ENCODE results near the gene C1QA. TPM values are rescaled to one million over a fixed set of nuclear protein-coding genes. Genes with fewer than 3 reads are reported as not detected.
A peak's percentile ranks its signal among the peaks of the same experiment; 100 is the strongest.

The C1QA gene, protein sequence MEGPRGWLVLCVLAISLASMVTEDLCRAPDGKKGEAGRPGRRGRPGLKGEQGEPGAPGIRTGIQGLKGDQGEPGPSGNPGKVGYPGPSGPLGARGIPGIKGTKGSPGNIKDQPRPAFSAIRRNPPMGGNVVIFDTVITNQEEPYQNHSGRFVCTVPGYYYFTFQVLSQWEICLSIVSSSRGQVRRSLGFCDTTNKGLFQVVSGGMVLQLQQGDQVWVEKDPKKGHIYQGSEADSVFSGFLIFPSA
- 100 to 1,000 TPM in 2 of 3 donors, 10 to 100 TPM in 1; 55.7 to 355 (median 104) TPM for total RNA-seq

DNA sequence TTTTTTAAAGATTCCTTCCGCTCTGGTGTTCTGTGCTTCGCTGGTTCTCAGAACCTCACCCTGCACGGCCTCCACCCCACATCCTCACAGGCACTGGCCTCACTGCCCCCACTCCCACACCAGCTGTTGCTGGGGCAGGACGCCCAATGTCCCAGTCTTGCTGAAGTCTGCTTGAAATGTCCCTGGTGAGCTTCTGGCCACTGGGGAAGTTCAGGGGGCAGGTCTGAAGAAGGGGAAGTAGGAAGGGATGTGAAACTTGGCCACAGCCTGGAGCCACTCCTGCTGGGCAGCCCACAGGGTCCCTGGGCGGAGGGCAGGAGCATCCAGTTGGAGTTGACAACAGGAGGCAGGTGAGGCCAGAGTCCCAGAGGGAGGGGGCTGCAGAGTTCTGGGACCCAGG, at the start of gene C1QA:
Gene C1QA, plus strand, starts transcription at position 276 of the 400 bp plus-strand sequence. CDS start 989 bp downstream, outside the sequence.
- TF ChIP-seq POLR2AphosphoS5 (IDR thresholded peaks at IDR 0.05) (peak in 2 of 3 donors; percentile 21 to 31), POLR2A (IDR thresholded peaks at IDR 0.05) (no peak)
- H3K27me3 ChIP-seq: no peaks in the 10 kb centered on the region
- peak within 1 kb of the TSS; percentile 20 to 47 (median 25) for H3K4me3 ChIP-seq
- H3K4me1 ChIP-seq: no peaks in the 10 kb centered on the region
- H3K36me3 ChIP-seq: no peaks in the 10 kb centered on the region
- intact Hi-C loops (cut with DNase I; ENCODE audit: low total_unique reads): no loop called here
- no peaks in the 10 kb centered on the region for H3K9me3 ChIP-seq
- DNase-seq (ENCODE audit: low spot score in 2 of 2): peak in 1 of 2 donors; percentile 23
- no peak within 1 kb of the TSS for H3K27ac ChIP-seq

DNA sequence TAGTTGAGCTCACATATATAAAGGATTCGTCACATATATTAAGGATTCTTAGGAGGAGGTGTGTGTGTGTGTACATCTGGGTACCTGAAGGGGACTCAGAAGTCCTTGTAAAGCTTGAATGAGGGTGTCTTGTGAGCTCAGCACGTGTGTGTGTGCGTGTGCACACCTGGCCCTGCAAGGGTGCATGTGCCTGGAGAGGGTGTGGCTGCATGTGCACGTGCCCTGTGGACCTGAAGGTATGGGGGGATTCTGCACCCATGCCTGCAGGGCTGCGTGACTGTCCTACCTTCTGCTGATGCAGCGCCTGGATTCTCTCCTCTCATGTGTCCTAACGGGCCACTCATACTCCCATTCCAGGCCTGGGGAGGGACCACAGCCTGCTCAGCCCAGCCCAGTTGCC, 49.2 kb upstream of the C1QA start:
- peaks cover 0 to 33% of the 10 kb centered on the region in 2 donors for H3K27me3 ChIP-seq
- no peaks in the 10 kb centered on the region for H3K36me3 ChIP-seq
- H3K4me3 ChIP-seq: no peak overlapping the region
- intact Hi-C loops (cut with DNase I; ENCODE audit: low total_unique reads): no loop called here
- H3K4me1 ChIP-seq: no peaks in the 10 kb centered on the region
- no peaks in the 10 kb centered on the region for H3K9me3 ChIP-seq
- no peak for DNase-seq (ENCODE audit: low spot score in 2 of 2)
- TF ChIP-seq POLR2A (IDR thresholded peaks at IDR 0.05): no peak
- no peak for TF ChIP-seq POLR2AphosphoS5 (IDR thresholded peaks at IDR 0.05)
- TF ChIP-seq, protein P1, sequence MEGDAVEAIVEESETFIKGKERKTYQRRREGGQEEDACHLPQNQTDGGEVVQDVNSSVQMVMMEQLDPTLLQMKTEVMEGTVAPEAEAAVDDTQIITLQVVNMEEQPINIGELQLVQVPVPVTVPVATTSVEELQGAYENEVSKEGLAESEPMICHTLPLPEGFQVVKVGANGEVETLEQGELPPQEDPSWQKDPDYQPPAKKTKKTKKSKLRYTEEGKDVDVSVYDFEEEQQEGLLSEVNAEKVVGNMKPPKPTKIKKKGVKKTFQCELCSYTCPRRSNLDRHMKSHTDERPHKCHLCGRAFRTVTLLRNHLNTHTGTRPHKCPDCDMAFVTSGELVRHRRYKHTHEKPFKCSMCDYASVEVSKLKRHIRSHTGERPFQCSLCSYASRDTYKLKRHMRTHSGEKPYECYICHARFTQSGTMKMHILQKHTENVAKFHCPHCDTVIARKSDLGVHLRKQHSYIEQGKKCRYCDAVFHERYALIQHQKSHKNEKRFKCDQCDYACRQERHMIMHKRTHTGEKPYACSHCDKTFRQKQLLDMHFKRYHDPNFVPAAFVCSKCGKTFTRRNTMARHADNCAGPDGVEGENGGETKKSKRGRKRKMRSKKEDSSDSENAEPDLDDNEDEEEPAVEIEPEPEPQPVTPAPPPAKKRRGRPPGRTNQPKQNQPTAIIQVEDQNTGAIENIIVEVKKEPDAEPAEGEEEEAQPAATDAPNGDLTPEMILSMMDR (IDR thresholded peaks at IDR 0.05): no peak
- no peak overlapping the region for H3K27ac ChIP-seq

DNA sequence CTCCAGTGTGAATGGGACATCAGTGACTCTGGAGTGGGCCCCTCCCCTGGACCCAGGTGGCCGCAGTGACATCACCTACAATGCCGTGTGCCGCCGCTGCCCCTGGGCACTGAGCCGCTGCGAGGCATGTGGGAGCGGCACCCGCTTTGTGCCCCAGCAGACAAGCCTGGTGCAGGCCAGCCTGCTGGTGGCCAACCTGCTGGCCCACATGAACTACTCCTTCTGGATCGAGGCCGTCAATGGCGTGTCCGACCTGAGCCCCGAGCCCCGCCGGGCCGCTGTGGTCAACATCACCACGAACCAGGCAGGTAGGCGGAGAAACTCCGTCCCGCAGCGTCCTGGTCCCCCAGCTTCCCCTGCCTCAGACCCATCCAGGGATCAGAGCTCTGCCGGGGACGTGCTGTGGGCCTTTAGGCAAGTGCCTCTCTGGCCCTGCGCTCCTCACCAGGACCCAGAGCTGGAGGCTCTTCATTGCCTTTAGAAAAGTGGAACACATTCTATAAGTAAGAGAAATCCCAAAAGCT, 47.5 kb upstream of the C1QA start:
- TF ChIP-seq POLR2AphosphoS5 (IDR thresholded peaks at IDR 0.05): no peak
- TF ChIP-seq, protein P1 (IDR thresholded peaks at IDR 0.05): no peak
- TF ChIP-seq POLR2A (IDR thresholded peaks at IDR 0.05): no peak
- Histone ChIP-seq H3K36me3 (no peaks in the 10 kb centered on the region), H3K9me3 (no peaks in the 10 kb centered on the region), H3K27me3 (peaks cover 0 to 49% of the 10 kb centered on the region in 2 donors), H3K4me3 (no peak overlapping the region), H3K4me1 (no peaks in the 10 kb centered on the region), H3K27ac (no peak overlapping the region)
- no peak for DNase-seq (ENCODE audit: low spot score in 2 of 2)
- intact Hi-C loops (cut with DNase I; ENCODE audit: low total_unique reads): no loop called here

DNA sequence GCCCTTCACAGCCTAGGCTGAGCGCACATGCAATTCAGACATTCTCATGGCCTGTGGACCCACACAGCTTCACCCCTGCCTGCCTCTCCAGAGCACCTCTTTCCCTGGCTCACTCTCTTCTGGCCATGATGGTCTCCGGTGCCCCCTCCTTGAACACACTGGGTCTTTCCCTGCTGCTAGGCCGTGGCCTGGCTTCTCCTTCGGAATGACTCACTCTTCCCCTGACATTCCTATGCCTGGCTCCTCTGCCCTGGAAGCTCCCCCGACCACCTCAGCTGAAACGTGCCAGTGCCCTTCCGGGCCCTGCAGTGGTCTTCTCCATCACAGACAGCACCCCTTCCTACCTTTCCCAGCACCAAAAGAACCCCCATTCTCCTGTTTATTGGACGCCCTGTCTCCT, 44.9 kb upstream of the C1QA start:
- Histone ChIP-seq H3K27ac (no peak overlapping the region), H3K27me3 (peaks cover 0 to 52% of the 10 kb centered on the region in 2 donors), H3K9me3 (no peaks in the 10 kb centered on the region), H3K4me3 (no peak overlapping the region), H3K4me1 (no peaks in the 10 kb centered on the region), H3K36me3 (no peaks in the 10 kb centered on the region)
- intact Hi-C loops (cut with DNase I; ENCODE audit: low total_unique reads): no loop called here
- no peak for TF ChIP-seq POLR2AphosphoS5 (IDR thresholded peaks at IDR 0.05)
- TF ChIP-seq POLR2A (IDR thresholded peaks at IDR 0.05): no peak
- TF ChIP-seq, protein P1 (IDR thresholded peaks at IDR 0.05): no peak
- DNase-seq (ENCODE audit: low spot score in 2 of 2): no peak

DNA sequence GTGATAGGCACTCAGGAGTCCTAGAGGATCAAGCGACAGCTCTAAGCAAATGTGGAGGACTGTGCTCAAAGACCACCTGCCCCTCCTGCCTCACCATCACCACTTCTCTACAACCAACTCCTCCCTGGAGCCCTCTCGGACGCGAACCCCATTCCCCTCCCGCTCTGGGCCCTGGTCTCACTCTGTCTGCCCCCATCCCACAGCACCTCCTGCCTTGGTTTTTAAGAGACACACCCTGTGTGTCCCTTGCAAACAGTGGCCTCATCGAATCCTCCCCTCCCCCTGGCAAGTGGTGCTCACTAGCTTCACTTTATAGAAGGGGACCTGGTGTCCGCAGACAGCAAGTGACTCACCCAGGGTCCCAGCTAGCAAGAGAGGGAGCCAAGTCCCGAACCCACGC, 44.4 kb upstream of the C1QA start:
- Histone ChIP-seq H3K9me3 (no peaks in the 10 kb centered on the region), H3K36me3 (no peaks in the 10 kb centered on the region), H3K4me3 (no peak overlapping the region), H3K27me3 (peaks cover 0 to 49% of the 10 kb centered on the region in 2 donors), H3K4me1 (no peaks in the 10 kb centered on the region), H3K27ac (no peak overlapping the region)
- no peak for DNase-seq (ENCODE audit: low spot score in 2 of 2)
- TF ChIP-seq, protein P1 (IDR thresholded peaks at IDR 0.05): no peak
- TF ChIP-seq POLR2AphosphoS5 (IDR thresholded peaks at IDR 0.05) (no peak), POLR2A (IDR thresholded peaks at IDR 0.05) (no peak)
- intact Hi-C loops (cut with DNase I; ENCODE audit: low total_unique reads): no loop called here

Measured in breast epithelium (tissue), 4 donors.